Glomerular visceral epithelial cell (primary cell): ENCODE results near the gene NEUROG1.
"Not testable (repeated sequence)": the region's sequence is repeated elsewhere in the genome, so short reads cannot be mapped to it uniquely, and the experiment has no call there.

Experiments used
- DNase-seq: peaks from one replicate; pipeline ENCODE4 v3.0.0-alpha.2; 2016; ENCODE audit errors: extremely low spot score

Gene NEUROG1

DNA sequence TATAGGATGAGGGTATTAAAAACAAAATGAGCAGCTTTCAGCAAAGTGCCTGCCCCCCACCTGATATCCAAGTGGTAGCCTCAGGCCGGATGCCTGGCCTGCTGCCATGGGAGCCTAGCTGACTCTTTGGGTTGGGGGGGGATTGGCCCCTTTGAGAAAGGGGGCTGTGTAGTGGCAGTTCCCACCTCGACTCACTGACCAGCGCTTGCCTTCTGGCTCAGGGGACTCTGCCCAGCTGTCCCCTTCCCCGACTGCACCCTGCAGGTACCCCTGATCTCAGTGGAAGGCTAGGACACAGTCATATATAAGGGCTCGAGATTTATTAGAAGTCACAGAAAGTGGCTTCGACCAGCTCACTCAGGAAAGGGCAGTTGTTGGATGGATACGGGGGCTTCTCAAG is 1.5 kb upstream of the NEUROG1 start:
- DNase-seq: no peak

DNA sequence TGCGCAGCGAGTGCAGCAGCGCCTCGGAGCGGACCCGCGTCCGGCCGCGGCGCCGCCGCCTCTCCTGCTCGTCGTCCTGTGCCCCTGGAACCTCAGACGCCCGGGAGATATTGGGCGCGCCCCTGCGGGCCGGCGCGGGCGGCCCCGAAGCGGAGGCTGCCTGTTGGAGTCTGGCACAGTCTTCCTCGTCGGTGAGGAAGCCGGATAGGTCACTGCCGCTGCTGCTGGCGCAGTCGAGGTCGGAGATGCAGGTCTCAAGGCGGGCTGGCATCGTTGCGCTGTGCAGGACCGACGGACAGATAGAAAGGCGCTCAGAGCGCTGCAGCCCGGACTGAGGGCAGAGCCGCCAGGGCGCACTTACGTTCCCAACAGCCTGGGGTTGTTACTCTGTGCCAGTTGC is 344 bp downstream of the NEUROG1 start:
- no peak for DNase-seq

DNA sequence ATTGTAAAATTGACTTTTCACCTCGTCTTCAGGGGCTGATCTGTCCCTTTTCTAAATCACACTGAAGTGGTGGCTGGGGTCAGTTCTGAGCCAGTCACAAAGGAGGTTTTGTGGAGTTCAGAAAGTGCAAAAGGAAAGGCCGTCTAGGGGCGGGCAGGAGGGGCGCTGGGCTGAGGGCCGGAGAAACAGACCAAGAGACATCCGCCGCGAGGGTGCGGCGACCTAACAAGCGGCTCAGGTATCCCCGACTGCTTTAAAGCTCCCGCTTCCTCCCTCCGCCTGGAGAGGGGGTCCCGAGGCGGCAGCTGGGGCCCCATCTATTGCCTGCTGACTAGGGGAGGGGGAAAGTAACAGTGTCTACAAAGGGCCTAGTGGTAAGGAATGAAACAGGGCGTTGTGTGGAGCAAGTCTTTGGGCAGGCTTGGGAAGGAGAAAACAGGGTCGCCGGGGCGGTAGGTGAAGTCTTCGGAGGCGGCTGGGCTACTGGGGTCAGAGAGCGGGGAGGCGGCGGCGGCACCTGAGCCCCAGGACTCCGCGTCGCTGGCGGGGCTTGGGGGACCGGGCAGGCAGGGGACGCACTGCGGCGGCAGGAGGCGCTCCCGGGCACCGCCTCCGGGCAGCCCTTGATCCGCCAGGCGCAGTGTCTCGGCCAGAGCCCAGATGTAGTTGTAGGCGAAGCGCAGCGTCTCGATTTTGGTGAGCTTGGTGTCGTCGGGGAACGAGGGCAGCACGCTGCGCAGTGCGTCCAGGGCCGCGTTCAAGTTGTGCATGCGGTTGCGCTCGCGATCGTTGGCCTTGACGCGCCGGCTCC is 950 bp downstream of the NEUROG1 start:
- no peak for DNase-seq

DNA sequence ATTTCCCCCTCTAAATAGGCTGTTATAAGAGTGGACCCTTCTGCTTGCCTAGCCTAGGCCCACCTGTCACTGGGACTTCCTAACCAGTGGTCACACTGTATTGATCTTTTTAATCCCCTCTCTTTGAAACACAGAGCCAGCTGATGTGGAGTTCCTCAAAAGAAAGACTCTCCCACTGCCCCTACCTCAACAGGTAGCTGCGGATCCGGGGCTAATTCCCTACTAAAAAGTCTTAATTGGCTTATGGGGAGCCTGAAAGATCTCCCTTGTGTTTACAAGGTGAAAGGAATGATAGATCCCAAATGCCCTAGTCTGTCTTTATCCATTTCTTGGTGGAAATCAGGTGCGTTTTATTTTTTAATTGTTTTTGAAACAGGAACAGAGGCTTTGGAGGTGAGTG is 2.0 kb downstream of the NEUROG1 start:
- no peak for DNase-seq

DNA sequence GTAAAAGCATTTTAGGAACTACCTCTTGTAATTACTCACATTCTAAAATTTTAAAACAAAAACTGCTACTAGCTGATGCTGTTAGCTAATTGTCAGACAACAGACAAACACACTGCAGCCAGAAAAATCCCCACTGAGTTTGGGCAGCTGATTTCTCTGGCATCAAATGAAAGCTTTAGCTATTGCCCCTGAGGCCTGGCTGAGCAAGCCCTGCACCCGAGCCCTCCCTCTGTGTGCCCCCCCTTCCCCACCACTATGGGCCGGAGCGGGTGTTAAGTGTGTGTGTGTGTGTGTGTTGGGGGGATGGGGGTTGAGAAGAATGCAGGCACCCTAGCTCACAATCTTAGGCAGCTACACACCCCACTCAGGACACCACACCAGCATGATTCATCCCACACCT is 2.4 kb downstream of the NEUROG1 start:
- DNase-seq: no peak

DNA sequence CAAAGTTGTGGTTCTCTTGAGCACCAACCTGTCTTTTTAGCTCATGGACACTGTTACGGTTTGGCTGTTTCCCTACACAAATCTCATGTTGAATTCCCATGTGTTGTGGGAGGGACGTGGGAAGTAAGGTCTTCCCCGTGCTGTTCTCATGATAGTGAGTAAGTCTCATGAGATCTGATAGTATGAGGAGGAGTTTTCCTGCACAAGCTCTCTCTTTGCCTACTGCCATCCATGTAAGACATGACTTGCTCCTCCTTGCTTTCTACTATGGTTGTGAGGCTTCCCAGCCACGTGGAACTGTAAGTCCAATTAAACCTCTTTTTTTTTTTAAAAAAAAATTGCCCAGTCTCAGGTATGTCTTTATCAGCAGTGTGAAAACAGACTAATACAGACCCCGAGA is 6.2 kb downstream of the NEUROG1 start:
- DNase-seq: not testable (repeated sequence)

DNA sequence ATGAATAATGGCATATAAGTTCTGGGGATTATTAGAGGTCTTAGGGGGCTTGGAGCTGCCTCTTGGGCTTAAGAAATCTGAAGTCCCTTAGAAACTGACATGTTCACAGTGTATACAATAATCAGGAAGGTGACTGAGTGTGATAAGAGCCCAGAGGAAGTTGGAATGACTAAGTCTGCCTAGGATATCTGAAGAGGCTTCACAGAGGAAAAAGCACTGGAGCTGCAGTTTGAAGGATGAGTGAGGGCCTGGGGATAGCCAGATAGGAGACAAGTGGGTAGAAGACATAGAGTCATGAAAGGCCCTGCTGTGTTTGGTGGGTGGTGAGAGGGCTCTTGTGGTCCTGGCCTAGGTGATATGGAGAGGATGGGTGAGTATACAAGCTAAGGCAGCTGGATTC is 8.8 kb downstream of the NEUROG1 start:
- no peak for DNase-seq

DNA sequence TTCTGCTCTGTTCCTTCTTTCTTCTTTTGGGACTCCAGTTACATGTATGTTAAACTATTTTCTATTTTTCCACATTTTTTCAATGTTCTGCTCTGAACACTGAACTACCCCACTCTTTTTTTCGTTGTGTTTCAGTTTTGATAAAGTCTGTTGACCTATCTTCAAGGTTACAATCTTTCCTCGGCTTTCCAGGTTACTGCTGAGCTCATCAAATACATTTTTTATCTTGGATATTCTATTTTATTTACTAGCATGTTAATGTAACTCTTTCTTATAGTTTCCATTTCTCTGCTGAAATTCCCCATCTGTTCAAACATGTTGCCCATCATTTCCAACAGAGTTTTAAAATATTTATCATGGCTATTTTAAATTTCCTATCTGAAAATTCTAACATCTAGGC is 13.8 kb downstream of the NEUROG1 start:
- no peak for DNase-seq

DNA sequence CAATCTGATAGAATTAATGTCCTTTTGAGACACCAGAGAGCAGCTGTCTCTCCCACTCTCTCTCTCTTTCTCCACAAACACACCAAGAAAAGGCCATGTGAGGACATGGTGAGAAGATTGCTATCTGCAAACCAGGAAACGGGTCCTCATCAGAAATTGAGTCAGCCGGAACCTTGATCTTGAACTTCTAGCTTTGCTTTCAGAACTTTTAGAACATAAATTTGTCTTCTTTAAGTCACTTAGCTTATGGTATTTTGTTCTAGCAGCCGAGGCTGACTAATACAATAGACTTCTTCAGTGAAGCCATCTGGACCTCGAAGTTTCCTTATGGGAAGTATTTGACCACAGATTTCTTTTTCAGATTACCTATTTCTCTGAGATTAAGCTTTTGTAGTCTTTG is 18.1 kb downstream of the NEUROG1 start:
- DNase-seq: no peak

DNA sequence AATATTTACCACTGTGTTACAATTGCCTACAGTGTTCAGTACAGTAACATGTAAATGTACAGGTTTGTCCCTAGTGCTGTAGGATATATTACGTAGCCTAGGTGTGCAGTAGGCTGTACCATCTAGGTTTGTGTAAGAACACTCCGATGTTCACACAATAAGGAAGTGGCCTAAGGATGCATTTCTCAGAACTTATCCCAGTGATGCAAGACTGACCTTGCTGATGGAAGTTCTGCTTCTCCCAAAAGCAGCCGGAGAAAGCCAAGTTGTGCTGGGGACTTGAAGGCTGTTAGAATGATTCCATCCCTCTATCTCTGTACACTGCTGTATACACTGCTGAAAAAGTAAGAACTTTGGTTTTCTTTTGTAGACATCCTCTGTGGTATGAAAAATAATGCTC is 21.6 kb downstream of the NEUROG1 start:
- no peak for DNase-seq

DNA sequence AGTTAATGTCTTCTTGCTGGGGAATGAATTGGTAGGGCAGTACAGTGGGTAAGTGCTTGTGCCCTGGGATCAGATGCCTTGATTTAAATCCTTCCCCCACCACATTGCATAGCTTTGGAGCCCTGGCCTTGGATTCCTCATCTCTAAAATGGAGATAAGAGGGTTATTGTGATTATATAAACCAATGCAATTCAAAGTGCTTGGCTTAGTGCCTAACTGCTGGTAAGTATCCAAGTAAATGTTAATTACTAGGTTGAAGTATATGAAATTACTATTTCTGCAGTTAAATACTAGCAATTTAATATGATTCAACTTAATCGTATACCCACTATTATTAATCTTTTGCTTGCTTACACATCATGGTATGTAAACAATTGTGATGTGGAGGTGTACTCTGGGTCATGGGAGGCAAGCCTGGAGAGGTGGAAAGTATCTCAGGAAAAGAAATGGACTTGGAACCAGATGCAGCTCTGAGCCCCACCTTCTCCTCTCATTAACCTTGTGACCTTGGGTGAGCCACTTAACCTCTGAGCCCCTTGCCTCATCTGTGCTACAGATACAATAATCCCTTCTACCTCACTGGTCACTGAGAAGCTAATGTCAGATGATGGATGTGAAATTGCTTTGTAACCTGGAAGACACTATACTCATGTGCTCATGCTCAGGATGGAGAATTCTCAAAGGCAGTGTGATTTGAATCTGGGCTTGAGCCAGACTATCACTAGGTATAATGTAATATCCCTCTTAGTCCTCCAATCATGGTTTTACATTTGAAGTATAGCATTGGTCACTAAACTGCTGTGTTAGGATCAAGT is 23.8 kb downstream of the NEUROG1 start:
- no peak for DNase-seq

DNA sequence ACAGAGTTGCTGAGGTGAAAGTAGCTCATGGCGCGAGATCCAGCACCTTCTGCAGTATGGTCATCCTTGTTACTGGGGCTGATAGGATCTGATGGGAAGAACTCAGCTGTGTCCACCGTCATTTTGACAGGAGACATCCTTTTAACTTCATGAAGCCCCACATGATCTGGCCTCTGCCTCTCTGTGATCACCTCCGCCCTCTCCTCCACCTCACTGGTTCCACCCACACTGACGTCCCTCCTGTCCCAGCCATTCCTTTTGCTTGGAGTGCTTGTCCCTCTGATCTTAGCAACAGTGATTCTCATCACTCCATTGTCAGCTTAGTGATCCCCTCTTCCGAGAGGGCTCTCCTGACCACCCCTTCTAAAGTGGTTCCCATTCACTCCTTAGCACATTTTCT is 25.8 kb downstream of the NEUROG1 start:
- no peak for DNase-seq

DNA sequence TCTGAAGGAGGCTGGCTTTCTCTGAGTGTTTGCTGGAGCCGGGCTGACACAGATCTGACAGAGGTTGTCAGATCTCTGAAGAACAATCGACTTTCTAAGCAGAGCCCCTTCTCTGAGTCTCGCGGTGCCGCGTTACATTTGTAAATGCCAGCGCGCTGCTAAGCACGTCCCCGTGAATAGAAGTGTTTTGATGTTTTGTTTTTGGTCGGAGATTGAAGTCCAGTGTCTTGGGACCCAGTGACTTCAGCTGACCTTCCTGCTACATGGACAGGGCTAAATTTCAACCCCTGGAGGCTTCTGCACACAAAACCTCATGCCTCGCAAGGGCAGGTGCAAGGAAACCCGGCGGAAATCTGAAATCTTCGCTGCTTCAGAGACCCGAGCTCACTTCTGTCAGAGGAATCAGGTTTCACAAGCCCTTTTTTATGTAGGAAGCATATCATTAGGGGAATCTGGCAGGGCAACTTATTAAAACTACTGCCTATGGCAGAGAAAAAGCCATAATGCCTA is 27.2 kb downstream of the NEUROG1 start:
- no peak for DNase-seq

DNA sequence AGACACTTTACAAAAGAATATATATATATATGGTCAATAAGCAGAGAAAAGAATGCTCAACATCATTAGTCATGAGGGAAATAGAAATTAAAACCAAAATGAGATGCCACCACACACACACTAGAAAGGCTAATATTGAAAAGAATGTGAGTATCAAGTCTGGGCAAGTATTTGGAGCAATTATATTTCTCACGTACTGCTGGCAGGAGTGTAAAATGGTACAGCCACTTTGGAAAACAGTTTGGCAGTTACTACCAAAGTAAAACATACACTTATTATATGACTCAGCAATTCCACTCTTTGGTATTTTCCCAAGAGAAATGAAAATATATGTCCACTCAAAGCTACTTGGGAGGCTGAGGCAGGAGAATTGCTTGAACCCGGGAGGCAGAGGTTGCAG is 29.8 kb downstream of the NEUROG1 start:
- no peak for DNase-seq

DNA sequence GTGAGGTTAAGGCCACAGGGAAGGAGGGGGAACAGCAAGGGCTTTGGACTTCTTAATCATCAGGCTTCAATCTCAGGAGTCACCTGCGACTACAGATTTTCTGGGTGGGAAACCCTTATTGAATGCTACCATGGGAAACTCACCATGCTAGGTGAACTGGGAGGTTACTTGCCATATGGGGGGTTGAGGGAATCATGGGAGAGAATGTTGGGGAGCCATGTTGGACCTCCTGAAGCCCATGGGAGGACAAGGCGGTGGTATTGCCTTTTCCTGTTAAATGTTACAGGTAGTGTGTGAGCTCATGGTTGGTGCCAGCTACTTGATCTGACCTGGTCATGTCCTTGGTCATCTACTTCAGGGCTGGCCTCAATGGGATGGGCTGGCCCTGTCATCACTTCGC is 31.4 kb downstream of the NEUROG1 start:
- DNase-seq: no peak

DNA sequence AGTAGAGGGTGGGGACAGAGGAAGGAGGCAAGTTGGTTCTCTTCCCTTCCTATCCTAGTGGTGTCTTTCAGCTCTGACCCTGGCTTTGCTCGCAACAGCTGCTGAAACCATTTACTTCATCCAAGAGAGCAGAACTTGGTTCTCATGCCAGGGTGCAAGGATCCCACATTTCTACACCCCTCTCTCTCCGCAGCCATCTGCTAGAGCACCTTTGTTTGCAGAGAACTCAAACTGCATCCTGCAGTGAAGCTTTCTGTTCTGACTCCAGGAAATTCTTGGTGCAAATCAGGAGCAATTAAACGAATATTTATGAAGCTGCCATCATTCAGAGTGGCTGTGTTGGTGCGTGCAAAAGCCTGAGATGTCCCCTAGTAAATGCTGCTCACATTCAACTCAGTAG is 31.9 kb downstream of the NEUROG1 start:
- no peak for DNase-seq

DNA sequence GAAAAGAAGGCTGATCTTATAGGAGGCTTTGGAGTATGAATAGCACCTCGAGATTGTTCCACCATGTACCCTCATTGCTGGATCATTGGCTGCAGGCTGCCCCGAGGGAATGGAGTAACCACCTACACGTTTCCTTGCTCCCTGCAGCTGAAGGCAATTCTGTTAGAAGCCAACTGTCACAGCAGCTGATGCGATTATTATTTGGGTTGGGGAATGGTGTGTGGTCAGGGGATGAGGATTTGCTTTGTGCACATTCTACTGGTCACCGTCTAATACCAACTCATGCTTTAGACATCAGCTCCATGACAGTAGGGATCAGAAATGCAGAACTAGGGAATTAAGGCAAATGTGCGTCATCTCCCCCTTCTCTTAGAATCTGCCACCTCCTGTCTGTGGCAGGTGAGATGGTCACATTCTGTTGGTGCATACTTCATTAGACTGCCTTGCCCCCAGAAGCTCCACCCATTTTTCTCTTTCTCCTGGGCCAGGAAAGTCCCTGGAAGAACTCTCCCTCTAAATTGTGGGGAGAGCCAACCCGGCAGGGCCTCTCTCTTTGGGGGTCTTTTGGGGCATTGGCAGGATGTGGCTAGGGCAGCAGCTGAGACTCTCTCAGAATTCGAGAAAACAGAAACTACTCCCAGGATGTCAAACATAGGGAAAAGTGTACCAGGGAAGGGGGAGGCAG is 32.8 kb downstream of the NEUROG1 start:
- DNase-seq: no peak

DNA sequence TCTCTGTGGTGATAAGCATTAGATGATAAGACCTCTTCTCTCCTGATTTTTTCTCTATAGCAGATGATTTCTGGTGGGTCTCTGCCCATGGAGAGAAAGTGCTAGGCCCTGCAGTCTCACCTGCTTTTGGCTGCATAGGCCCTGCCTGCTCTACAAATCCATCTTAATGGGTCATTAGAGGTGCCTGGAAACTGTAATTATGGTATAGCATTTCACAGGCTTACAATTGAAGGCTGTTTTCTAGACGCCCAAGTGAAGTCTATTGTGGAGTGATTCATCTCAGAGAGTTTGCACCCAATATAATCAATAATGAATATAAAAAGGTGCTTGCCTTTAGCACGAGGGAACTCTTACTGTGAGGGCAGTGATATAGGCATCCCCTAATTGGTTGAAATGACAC is 33.8 kb downstream of the NEUROG1 start:
- DNase-seq: no peak

DNA sequence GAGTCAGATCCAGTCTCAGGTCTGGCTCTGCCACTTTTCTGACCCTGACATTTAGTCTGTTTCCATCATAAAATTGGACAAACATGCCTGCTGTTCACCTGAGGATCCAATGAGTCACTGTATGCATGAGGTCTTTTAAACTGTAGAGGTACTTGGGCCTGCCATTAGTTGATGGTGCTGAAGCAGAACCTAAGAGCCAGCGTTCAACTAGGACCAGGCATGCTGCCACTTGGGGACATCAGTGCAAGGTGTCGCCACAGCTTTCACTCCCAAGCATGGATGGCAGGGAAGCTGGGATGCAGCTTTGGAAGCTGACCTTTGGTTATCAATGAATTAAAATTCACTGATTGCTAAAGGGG is 37.1 kb downstream of the NEUROG1 start:
- DNase-seq: no peak

DNA sequence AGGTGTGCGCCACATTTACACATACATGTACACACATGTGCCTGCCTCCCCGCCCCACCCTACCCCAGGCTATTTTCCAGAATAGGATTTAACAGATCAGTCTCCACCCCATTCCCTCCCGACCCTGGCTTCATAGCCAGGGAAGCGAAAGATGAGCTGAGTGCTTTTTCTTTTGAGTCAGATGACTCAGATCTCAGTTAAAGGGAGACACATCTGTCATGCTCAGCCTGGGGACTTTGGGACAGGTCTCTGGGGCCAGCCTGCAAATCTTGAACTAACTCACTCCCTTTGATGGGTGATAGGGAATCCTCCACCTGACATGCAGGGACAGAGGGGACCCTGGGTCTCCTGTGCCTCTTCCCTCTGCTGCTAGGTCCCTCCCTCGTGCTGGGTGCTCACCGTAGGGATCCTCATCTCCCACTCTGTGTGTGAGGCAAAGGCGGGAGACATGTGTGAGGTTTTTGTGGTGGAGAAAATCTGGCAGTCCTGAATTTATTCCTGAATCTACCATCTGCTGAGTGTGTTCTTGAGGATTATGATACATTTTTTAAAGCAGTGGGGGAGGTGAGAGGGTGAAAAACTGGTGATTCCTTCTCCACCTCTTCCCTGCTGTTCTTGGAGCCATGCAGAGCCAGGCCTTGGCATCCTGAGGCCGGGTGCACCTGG is 37.7 kb downstream of the NEUROG1 start:
- DNase-seq: no peak

DNA sequence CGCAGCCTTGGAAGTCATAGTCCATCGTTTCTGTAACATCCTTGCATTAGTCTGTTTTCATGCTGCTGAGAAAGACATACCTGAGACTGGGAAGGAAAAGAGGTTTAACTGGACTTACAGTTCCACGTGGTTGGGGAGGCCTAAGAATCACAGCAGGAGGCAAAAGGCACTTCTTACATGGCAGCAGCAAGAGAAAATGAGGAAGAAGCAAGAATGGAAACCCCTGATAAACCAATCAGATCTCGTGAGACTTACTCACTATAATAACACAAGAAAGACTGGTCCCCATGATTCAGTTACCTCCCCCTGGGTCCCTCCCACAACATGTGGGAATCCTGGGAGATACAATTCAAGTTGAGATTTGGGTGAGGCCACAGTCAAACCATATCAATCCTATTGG is 40.2 kb downstream of the NEUROG1 start:
- DNase-seq: not testable (repeated sequence)

DNA sequence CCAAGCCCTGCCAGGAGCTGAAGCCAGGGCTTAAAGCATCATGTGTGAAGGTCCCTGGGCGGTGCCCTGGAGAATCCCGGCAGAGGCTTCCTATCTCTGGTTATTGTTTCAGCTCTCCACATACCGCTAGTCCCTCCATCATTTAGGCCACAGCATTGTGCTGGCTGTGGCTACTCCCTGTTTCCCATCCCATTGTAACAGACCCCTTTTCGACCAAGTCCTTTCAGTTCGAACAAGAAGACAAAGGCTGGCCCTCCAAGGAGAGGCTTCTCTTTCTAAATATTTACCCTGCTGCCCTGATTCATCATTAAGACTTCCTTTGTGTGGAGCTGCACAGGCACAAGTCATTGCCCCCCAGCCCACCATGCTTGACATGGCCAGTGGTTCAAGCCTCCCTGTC is 41.6 kb downstream of the NEUROG1 start:
- DNase-seq: no peak
